SU-DHL-6 (cell line): Measurements from ENCODE around the gene ADARB2.

Experiments
- CTCF ChIP-seq: fragments of 200-600 bp; sonication (generic); IDR thresholded peaks from one replicate; pipeline ENCODE4 v1.5.1; 2017; ENCODE audit warnings: antibody characterized with exemption, mild to moderate bottlenecking, low read length, moderate library complexity; ENCODE audit not compliant: insufficient read depth, poor library complexity, severe bottlenecking
- EZH2phosphoT487 ChIP-seq: fragments of 200-600 bp; sonication (generic), shearing (Covaris generic); conservative IDR thresholded peaks from 2 replicates; pipeline ENCODE4 v1.6.1; 2018; ENCODE audit warnings: mild to moderate bottlenecking, antibody characterized with exemption, low read length, moderate library complexity, mixed read lengths

GRCh38 chr10:1411956-1412355 lies 325.4 kb downstream of the ADARB2 start:
- TF ChIP-seq EZH2phosphoT487 = no peak
- TF ChIP-seq CTCF = no peak
